ENCODE results near the gene PNPLA3.

PNPLA3 gene, protein sequence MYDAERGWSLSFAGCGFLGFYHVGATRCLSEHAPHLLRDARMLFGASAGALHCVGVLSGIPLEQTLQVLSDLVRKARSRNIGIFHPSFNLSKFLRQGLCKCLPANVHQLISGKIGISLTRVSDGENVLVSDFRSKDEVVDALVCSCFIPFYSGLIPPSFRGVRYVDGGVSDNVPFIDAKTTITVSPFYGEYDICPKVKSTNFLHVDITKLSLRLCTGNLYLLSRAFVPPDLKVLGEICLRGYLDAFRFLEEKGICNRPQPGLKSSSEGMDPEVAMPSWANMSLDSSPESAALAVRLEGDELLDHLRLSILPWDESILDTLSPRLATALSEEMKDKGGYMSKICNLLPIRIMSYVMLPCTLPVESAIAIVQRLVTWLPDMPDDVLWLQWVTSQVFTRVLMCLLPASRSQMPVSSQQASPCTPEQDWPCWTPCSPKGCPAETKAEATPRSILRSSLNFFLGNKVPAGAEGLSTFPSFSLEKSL

DNA sequence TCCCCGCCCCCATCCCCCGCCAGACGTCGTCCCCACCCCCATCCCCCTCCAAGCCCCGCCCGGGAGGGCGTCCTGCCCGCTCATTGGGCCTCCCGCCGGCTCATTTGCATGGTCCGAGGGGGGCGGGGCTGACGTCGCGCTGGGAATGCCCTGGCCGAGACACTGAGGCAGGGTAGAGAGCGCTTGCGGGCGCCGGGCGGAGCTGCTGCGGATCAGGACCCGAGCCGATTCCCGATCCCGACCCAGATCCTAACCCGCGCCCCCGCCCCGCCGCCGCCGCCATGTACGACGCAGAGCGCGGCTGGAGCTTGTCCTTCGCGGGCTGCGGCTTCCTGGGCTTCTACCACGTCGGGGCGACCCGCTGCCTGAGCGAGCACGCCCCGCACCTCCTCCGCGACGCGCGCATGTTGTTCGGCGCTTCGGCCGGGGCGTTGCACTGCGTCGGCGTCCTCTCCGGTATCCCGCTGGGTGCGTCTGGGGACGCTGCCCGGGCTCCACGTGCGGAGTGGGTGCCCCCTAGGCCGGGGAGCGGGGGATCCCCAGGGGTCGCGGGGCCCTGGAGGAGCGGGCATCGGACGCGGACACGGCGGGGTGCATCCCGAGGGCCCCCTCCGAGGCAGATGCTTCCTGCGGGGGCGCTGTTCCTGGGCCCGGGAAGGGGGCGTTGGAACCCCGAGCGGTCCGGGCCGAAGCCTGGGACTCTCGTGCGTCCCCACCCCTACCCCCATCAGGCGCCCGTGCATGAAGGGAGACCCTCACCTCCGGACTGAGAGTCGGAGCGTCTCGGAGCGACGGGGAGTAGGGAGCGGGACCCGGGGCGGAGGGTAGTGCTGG is at the start of gene PNPLA3:
PNPLA3 (plus strand) TSS at position 175 of the 834 bp plus-strand sequence; CDS start at position 282, 107 bp downstream.
- no peak for FAIRE-seq

DNA sequence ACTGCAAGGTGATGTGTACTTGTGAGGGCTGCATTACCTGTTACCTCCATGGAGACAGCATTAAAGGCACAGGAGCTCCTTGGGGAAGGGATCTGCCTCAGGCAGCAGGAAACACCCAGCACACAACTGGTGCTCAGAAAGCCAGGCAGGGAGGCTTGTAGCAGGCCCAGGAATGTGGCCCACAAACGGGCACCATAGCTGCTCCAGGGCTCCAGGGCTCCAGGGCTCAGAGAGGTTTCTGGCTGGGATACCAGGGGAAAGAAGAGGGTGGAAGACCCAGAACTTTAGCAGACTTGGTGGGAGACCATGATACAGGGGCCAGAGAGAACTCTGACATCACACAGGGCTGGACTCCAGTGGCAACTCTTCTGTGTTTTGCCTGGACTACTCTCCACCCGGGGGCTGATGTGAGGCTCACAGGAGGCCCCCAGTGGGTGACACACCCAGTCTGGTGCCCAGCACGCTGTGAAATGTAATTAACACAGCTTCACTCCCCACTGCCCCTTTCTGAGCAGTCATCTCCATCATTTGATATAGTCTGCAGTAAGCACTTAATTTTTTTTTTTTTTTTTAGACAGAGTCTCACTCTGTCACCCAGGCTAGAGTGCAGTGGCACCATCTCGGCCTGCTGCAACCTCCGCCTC is 46.6 kb upstream of the PNPLA3 start:
- no peak for FAIRE-seq

DNA sequence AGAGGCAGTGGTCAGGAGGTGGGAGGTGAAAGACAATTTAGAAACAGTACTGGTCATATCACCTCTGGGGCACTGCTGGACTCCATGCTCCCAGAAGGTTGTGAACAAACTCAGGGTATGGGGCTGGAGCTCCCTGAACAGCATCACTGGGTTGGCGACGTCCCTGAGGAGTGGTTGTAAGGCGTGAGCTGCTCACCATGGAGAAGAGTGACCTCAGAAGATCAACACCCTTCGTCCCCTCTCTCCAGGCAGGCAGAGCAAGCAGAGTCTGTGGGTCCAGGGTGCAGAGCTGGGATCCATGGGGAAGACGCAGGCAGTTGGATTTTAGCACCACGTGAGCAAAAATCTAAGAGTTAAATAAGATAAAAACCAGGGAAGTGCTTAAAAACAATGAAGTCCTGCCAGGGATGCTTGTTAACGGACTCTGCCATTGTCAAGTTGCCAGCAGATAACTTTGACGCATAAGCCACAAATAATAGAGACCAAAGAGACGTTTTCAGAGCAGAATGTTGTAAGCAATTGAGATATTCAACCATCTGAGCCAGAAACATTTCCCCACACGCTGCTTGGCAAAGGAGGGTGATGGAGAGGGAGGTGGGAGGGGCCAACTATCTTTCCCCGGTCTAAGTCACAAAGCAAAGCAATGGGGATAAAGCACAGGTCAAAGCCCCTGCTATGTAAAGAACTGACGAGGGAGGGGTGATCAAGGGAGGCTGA is 45.4 kb upstream of the PNPLA3 start:
- FAIRE-seq = no peak

DNA sequence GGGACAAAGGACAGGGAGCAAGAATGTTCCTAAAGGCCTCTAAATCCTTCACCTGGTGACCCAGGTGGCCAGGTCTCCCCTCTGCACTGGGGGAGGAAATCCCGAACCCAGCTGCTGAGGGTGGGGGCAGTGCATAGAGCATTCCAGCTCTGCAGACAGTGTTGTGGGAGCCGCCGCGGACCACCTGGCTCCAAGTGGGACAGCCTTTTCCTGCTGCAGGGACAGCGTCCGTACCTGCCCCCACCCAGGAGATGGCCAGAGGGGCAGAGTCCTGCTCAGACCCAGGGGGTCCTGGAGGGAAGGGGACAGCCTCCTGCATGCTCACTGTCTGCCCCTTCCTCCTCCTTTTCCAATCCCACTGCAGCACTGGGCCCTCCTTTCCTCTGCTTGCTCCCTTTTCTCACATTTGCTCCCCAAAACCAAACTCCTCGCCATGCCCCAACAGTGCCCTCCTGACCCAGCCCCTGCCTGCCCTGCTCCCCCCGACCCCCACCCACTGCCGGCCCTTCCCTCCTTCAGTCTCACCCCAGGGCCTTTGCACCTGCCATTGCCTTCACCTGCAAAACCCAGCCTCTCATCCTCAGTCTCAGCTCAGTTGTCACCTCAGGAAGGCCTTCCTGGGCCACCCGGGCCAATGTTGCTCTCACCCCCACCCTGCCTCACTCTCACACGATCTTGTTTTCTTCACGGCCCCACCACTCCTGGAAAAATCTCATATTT is 44.6 kb upstream of the PNPLA3 start:
- no peak for FAIRE-seq

DNA sequence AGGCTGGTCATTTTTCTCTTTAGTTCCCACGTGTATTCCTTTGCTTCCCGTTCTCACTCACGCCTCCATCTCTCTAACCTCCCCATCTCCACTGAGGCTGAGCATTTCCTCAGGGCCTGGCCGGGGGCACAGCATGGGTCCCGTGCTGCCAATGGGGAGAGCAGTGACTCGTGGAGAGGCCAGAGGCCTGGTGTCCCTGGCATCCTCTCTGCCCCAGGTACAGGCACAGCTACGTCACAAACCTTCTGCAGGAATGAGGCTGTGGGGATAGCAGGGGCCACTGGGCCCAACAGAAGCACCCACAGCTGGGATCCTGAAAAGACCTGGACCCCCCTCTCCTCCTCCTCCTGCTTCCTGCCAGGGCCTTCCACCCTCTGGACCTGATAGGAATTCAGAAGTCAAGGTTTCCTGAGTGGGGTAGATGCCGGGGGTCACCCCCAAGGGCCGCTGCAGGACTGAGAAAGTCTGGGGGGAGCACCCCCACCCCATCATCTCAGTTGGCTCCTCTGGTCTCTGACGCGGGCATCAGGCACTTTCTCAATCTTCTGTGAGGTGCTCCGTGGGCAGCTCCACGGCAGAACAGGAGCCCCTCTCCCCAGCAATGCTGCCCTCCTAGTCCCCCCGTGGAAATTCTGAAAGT is 43.6 kb upstream of the PNPLA3 start:
- FAIRE-seq = no peak

DNA sequence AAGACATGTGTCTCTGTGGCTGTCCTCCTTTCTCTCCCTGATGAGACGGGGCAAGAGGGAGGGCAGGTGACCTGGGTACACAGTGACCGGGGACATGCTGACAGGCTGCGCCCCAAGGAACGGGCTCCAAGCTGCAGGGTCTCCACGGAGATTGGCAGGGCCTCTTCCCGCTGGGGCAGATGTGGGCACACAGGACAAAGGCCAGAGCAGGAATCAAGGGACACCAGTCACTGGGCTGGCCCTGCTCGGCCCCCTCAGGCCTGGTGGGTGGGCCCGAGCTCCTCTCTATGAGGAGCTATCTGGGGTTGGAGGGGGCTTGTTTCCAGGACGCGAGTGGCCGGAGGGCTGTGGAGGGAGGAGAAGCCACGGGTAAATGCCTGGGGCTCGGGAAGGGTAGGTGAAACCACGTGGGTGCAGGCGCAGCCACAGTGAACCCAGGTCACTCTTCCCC is 43.0 kb upstream of the PNPLA3 start:
- no peak for FAIRE-seq

DNA sequence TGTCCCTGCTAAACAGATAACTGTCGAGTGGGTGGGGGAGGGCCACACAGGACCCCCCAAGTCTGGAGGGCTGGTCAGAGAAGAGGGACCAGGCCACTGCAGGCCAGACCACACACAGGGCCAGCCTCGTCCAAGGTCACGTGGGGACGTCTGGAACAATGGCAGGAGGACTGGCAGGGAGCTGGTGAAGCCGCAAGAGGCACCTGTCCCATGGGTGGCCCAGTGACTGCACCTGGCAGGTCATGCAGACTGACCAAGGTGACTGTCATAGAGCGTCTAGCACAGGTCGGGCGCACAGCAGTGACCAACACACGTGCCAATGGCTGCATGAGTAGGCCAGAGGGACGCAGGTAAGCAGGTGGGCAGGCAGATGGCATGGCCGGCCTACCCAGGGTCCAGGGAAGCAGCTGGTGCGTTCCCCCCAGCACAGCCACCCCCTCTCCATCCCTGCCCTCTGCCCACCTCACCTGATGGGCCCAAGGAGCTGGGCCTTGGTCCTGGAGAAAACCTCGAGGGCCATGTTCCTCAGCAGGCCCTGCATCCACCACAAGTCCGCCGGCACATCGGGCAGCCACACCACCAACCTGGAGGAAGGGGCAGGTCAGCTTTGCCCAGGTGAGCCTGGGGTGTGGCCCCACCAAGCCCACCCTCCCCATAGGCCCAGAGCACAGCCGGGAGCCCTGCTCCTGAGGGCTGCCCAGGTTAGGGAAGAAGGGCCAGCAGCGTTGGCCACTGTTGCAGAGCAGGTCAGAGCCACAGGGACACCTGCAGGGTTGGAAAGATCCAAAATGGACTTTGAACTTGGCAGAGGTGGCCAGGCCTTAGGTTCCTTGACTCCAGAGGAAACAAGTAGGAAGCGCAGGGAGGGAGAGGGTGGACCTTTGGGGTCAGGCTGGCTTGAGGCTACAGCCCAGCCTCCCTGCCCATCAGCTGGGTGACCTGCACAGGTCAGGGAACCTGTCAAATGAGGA is 42.2 kb upstream of the PNPLA3 start:
- FAIRE-seq = no peak

DNA sequence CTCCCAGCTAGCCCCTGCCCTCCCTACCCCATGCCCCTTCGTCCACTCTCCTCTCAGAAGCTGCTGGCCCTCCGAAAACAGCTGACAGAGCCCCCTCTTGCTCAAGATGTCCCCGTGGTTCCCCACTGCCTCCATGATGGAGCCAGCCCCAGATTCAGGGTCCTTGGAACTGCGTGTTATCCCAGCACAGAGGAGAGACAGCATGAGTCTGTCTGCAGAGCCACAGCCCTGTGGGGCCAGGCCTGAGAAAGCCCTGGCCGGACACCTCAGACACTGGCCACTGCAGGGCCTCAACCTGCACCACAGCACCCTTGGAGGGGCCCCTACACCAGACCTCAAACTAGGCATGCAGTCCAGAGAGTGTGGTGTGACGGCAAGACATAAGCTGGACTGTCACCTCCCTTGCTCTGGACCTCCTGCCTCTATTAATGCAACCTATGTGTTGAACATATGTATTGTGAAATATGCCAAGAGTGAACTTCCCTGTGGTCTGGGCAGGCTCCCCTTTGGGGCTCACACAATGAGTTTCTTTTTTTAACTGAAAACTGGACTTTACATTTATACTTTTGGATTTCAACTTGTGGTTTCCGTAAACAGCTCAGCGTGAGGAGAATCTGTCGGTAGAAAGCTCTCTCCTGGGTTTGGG is 41.4 kb upstream of the PNPLA3 start:
- FAIRE-seq = no peak

DNA sequence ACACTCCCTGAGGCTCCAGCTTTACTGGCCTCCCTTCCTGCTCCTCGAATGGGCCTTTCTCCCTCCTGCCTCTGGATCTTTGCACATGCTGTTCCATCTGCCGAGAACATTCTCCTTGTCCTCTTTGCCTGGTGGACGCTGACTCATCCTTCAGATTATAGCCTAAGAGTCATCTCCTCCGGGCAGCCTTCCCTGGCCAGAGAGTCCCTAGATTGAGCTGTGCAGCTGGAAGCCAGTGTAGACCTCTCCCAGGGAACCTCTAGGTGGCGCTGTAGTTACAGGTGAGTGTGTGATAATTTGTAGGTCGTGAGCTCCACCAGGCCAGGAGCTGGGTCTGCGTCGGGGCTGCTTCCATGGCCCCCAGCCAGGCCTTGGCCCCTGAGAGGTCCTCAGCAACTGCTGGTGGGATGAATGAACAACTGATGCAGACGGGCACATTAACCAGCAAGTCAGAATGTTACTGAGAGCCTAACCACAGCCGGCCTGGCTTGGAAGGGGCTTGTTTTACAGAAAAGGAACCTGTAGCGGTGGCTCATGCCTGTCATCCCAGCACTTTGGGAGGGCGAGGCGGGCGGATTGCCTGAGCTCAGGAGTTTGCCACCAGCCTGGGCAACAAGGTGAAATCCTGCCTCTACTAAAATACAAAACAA is 40.5 kb upstream of the PNPLA3 start:
- no peak for FAIRE-seq

DNA sequence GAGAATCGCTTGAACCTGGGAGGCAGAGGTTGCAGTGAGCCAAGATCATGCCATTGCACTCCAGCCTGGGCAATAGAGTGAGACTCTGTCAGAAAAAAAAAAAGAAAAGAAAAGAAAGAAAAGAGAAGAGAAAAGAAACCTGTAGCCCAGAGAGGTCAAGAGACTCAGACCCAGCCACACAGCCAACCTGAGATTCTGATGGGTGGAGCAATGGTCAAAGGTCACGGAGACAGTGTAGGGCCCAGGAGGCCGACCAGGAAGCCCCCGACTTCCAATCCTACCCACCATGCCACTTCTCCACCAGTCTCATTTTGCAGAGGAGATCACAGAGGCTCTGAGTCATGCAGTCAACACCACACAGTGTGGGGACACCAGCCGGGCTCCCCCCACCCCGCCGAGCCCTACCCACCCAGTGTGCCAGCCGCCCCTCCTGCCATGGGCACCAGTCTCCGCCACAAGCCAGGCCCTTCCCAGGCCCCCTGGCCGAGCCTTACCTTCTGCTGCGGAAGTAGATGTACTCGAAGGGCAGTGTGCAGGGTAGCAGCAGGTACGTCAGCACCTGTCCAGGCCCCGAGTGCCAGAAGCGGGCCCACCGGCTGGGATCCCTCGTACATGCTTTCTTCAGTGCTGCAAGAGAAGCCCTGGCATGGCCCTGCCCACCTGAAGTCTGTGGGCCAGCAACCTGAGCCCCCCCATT is 39.7 kb upstream of the PNPLA3 start:
- no peak for FAIRE-seq

DNA sequence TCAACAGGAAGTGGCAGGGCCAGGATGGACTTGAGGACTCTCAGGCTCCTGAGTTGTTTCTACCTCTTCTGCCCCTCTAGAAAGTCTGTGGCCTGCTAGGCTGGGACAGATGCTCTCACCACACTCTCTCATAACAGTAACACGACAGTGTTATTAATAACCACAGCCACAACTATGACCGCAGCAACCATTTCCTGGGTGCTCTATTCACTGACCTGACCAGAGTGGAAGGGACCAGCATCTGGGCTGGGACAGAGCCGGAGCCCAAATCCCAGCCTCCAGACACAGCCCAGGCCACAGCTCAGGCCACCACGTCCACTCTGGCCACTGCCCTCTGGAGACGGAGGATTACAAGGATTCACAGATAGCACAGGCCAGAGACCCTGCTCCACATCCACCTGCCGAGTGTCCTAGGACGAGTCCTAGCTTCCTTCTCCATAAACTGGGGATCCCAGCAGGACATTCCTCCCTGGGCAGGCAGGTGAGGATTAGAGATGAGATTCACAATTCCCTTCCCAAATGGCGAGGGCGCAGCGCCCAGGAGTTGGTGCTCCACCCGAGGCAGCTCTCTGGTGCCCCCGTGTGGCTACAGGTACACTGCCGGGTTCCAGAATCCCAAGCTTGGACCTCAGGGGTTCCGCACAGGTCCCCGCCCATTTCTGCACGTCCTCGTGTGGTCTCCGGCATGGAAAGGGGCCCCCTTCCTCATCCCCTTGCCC is 38.8 kb upstream of the PNPLA3 start:
- FAIRE-seq = no peak

DNA sequence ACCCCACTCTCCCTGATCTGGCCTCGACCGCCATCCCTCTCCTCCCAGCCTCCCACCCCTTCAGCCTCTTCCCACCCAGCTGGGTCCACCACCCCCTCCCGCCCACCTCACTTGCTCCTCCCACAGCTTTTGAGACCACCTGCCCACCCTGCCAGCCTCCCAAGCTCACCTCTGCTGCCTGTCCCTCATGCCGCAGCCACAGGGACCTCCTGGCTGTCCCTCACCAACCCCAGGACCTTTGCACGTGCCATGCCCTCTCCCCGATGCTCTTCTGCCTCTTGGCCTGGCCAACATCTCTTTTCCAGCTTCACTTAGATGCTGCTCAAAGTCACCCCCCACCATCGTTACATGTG is 38.3 kb upstream of the PNPLA3 start:
- FAIRE-seq = no peak

DNA sequence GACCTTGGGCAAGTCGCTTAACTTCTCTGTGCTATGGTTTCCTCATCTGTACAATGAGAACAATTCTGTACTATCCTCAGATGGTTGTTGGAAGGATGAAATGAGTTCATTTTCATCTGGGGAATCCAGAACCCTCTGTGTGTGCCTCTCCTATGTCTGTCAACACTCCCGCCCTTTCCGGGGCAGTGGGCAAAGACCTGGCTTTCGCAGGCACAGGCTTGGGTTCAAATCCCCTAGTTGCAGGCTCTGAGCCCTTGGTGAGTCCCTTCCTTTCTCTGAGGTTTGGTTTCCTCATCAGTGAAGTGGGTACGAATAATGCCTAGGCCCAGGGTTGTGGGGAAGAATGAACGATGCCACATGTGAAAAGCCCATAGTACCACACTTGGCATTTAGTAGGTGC is 37.8 kb upstream of the PNPLA3 start:
- FAIRE-seq = no peak

DNA sequence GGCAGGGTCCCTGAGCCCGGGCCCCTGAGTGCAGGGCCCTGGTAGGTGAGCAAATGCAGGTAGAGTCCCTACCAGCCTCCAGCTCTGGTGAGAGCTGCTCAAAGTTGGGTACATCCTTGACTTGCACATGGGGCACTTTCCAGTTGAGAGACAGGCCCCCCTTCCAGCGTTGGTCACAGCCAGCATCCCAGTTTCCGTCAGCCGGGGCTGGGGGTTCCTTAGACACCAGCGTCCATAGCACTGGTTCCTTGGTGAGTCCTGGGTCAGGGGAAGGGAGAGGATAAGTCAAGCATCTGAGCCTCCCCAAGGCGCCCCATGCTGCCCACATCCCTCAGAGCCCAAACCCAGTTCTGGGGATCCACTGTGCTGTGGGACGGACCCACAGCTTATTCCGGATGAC is 37.4 kb upstream of the PNPLA3 start:
- no peak for FAIRE-seq

DNA sequence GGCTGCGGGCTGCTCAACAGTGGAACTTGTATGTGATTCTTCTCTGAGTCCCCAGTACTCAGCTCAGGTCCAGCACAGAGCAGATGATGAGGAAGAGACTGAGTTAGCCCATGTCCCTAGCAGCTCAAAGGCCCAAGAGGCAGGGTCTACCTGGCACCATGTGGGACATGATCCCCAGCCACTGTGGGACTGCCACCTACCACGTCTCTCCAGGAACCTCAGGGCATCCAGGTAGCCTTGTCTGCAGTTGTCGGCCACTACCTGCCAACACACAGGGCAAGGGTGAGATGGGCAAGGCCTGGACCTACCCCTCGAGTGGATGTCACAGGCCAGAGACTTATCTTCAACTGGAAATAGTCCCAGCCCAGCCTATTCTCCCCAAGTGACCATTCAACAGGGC is 36.2 kb upstream of the PNPLA3 start:
- no peak for FAIRE-seq

DNA sequence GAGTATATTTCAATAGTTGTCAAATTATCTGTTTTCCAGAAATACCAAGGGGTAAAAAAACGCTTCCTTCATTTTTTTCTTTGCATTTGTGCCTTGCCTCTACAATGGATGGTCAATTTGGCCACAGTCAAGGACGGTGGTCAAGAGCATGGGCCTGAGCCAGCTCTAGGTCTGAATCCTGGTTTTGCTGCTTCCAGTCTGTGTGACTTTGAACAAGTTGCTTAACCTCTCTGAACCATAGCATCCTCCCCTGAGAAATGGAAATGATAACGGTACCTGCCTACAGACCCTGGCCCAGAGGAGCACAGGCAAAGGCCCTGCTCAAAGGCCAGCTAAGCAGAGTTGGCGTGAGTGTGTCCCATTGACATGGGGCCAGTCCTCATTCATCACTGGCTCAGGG is 34.9 kb upstream of the PNPLA3 start:
- FAIRE-seq = no peak

DNA sequence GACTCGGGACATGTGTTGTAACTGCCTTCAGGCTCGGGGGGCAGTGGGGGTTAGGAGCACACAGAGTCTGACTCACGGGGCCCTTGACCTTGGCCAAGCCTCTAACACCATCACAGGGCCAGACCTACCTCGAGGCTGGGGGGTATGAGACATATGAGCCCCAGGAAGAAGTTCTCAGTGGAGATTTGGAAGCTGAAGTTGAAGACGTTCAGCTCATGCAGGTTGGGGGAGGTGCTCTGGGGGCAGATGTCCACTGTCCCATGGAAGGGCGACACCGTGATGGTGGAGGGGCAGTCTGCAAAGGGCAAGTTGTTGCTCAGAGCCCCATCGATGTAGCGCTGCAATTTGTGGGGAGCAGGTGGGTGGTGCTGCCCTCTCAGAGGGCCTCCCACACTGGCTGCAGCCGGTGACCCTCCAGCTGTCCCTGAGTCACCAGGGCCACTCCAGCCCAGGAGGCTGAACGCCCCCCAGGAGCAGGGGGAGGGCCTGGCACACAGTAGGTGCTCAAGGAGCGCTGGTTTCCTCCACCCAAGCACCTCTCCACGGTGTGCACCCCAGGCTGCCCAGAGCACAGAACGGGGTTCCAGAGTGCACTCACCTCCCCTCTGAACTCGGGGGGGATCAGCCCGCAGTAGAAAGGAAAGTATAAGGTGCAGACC is 34.3 kb upstream of the PNPLA3 start:
- FAIRE-seq = no peak

Measured in colon (tissue), 2 donors.